Lower leg skin (tissue), 4 donors: ENCODE measurements around the gene ZNF689. TPM values are rescaled to one million over a fixed set of nuclear protein-coding genes. Genes with fewer than 3 reads are reported as not detected.

Experiments used
- DNase-seq, 2 donors: peaks; one replicate each; pipeline ENCODE4 v3.0.0-alpha.2; 2019; ENCODE audit warnings: low spot score in 2 of 2
- H3K4me3 ChIP-seq: fragments of 200-600 bp; sonication (generic); 2 replicates; pipeline ENCODE4 v1.5.1; 2017; ENCODE audit warnings: mild to moderate bottlenecking, low read depth; ENCODE audit not compliant: poor library complexity, severe bottlenecking
- POLR2A ChIP-seq, 2 donors: fragments of 450-650 bp; IDR thresholded peaks; one replicate each; pipeline ENCODE4 v1.6.1; 2016 to 2017; ENCODE audit warnings: antibody characterized with exemption in 2 of 2, mild to moderate bottlenecking in 1 of 2, moderate library complexity in 1 of 2
- WGBS, 2 donors: methylation state at CpG; one replicate each; pipeline ENCODE4 v1.1.5; 2018; 5-methylcytosine and 5-hydroxymethylcytosine counted together
- intact Hi-C: fragments of 100-400 bp; cut with DNase I; formaldehyde crosslinking; loops from one replicate; pipeline ENCODE4 v1.15.0; 2023; ENCODE audit warnings: low total_unique reads
- total RNA-seq, 4 donors: library from RNA; depleted of rRNA; stranded (reverse); fragments of >200 nt; gene quantifications; one replicate each; pipeline ENCODE4 v1.1.0, GENCODE V29; 2016
- TF ChIP-seq, protein P1 (sequence below), 3 donors: fragments of 450-650 bp; IDR thresholded peaks; one replicate each; pipeline ENCODE4 v1.5.1; 2016; ENCODE audit warnings: antibody characterized with exemption in 3 of 3, mild to moderate bottlenecking in 3 of 3, moderate library complexity in 2 of 3

The ZNF689 gene
- total RNA-seq, 4 donors from 2014 or later: 3.2 to 9.1 (median 6.7) TPM

DNA sequence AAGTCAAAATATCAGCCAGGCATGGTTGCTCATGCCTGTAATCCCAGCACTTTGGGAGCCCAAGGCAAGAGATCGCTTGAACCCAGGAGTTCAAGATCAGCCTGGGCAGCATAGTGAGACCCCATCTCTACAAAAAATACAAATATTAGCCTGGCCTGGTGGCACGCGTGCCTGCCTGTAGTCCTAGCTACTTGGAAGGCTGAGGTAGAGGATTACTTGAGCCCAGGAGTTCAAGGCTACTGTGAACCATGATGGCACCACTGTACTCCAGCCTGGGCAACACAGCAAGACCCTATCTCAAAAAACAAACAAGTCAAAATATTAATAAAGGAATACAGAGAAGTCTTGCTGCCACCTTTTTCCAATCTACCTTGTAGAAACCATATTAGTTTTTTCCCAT is 4.2 kb downstream of the ZNF689 start:
- 93 to 98% methylated on average over 3 of the region's 3 CpGs for WGBS, 2 donors
- no peak for TF ChIP-seq POLR2A (IDR thresholded peaks at IDR 0.05)
- TF ChIP-seq, protein P1, sequence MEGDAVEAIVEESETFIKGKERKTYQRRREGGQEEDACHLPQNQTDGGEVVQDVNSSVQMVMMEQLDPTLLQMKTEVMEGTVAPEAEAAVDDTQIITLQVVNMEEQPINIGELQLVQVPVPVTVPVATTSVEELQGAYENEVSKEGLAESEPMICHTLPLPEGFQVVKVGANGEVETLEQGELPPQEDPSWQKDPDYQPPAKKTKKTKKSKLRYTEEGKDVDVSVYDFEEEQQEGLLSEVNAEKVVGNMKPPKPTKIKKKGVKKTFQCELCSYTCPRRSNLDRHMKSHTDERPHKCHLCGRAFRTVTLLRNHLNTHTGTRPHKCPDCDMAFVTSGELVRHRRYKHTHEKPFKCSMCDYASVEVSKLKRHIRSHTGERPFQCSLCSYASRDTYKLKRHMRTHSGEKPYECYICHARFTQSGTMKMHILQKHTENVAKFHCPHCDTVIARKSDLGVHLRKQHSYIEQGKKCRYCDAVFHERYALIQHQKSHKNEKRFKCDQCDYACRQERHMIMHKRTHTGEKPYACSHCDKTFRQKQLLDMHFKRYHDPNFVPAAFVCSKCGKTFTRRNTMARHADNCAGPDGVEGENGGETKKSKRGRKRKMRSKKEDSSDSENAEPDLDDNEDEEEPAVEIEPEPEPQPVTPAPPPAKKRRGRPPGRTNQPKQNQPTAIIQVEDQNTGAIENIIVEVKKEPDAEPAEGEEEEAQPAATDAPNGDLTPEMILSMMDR (IDR thresholded peaks at IDR 0.05): no peak
- no peak for DNase-seq
- no peak overlapping the region for H3K4me3 ChIP-seq
- intact Hi-C loops: no loop called here

DNA sequence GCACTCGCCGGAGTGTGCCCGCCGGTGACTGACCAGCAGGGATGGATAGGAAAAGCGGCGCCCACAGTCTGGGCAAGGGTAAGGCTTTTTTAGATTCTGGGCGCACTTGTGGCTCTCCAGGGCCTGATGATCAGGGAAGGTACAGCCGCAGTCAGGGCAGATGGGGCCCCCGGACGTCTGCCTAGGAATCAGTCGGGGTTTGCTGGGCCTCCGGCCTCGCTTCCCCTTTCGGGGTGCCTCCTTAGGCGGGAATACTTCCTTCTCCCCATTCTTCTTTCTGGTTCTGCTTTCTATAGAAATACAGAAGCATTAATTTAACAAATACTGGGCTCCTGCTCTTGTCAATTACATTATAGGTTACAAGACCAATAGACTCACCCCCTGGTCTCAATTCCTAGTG is 5.0 kb downstream of the ZNF689 start:
- H3K4me3 ChIP-seq: no peak overlapping the region
- TF ChIP-seq, protein P1 (IDR thresholded peaks at IDR 0.05): no peak
- TF ChIP-seq POLR2A (IDR thresholded peaks at IDR 0.05): no peak
- intact Hi-C loops: no loop called here
- 83 to 95% methylated on average over 15 of the region's 15 CpGs for WGBS, 2 donors
- no peak for DNase-seq

DNA sequence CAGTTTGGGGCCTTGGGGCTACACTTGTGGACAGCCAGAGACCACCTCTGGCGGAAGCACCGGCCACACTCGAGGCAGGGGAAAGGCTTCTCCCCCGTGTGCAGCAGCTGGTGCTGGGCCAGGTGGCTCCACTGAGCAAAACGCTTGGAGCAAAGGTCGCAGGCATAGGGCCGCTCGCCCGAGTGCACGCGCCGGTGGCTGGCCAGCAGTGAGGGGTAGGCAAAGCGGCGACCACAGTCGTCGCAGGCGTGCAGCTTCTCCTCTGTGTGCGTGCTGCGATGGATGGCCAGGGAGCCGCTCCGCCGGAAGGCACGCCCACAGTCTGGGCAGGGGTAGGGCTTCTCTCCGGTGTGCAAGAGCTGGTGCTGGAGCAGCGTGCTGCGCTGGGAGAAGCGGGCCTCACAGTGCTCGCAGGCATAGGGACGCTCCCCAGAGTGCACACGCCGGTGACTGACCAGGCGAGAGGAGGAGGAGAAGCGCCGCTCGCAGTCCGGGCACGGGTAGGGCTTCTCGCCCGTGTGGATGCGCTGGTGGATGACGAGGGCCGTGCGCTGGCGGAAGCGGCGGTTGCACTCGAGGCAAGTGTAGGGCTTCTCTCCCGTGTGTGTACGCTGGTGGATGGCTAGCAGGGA is 5.8 kb downstream of the ZNF689 start:
- 93 to 94% methylated on average over 48 to 49 of the region's 49 CpGs for WGBS, 2 donors
- TF ChIP-seq, protein P1 (IDR thresholded peaks at IDR 0.05): no peak
- TF ChIP-seq POLR2A (IDR thresholded peaks at IDR 0.05): no peak
- intact Hi-C loops: no loop called here
- H3K4me3 ChIP-seq: no peak overlapping the region
- no peak for DNase-seq

DNA sequence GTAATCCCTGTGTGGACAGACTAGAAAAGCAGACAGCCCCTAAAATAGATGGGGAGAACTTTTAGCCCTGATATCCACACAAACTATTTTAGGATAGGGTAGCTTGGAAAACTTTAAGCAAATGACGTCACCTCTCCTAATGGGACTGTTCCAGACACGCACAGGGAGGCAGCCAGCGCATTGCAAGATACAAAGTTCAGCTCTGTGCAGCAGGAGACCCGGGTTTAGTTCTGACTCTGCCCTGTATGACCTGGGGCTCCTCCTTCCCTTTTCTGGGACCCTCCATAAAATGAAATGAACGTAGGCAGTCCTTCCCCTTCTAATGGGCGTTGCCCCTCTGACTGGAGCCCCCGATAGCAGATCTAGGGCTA is 6.3 kb downstream of the ZNF689 start:
- intact Hi-C loops: no loop called here
- WGBS, 2 donors: 68 to 74% methylated on average over 7 of the region's 7 CpGs
- TF ChIP-seq POLR2A (IDR thresholded peaks at IDR 0.05): no peak
- TF ChIP-seq, protein P1 (IDR thresholded peaks at IDR 0.05): no peak
- no peak overlapping the region for H3K4me3 ChIP-seq
- DNase-seq: no peak

DNA sequence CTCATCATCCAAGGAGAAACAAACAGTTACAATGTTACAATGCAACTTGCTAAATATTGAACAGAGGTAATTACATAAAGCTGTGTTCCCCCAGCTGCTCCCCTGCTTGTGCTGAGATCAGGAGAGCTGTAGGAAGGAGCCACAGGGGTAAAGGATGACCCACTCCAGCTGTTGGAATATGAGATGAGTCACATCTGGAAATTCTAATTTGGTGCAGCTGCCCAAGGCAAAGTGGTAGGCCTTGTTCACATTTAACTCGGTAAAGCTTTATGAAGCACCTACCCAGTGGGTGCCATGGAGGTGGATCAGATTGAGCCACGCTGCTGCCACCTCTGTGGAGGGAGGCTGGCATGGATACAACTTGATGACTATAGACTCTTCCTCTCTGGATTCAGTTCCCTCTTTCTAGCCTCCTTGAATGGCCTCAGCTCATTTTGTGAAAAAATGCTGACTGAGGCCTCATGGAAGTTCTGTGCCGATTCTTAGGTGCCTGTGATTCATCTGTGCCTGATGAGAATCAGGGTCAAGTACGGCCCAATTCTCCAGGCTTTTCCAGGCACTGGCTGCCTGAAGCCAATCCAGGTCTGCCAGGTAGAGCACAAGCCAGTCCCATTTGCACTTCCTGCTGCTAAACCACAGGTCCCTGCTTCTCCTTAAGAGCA is 7.4 kb downstream of the ZNF689 start:
- no peak overlapping the region for H3K4me3 ChIP-seq
- DNase-seq: no peak
- WGBS, 2 donors: 23 to 31% methylated on average over 4 of the region's 4 CpGs
- TF ChIP-seq, protein P1 (IDR thresholded peaks at IDR 0.05): no peak
- TF ChIP-seq POLR2A (IDR thresholded peaks at IDR 0.05): no peak
- intact Hi-C loops: no loop called here
